ENCODE results near the gene MPZL2. TPM values are rescaled to one million over a fixed set of nuclear protein-coding genes. Genes with fewer than 3 reads are reported as not detected.

The MPZL2 gene
- total and polyA plus RNA-seq, 2 of the 13 experiments (the other 11 are each of a cell fraction or from before 2014, with no cell fraction given) = 27.9 to 53.7 TPM

- Histone ChIP-seq H3K27ac (ENCODE audit: extremely low read length, insufficient read depth, low read length) (no peak overlapping the region), H3K36me3 (replicated peaks in 1 of 2; ENCODE audit: control insufficient read depth in 1 of 2, insufficient read depth in 2 of 2, low read length in 2 of 2) (no peaks in the 10 kb centered on the region), H3K9me3 (ENCODE audit: low read length) (no peaks in the 10 kb centered on the region), H3K4me3 (replicated peaks in 1 of 3; ENCODE audit: insufficient read depth in 1 of 3, low read depth in 2 of 3, low read length in 3 of 3) (no peak overlapping the region), H3K79me2 (ENCODE audit: insufficient read depth, low read length) (no peaks in the 10 kb centered on the region), H3K4me1 (ENCODE audit: insufficient read depth, low read length) (peaks cover 12% of the 10 kb centered on the region), H2AFZ (ENCODE audit: low read length) (no peak overlapping the region), H3K27me3 (ENCODE audit: control insufficient read depth in 1 of 2, insufficient read depth in 2 of 2, low read length in 2 of 2) (peaks cover 0 to 4% of the 10 kb centered on the region in 2 experiments; a peak in 1 of 5 replicates), H4K20me1 (ENCODE audit: insufficient read depth, low read length) (no peaks in the 10 kb centered on the region), H3K4me2 (ENCODE audit: low read depth, low read length) (no peak overlapping the region), H3K9ac (ENCODE audit: insufficient read depth, low read depth, low read length) (no peak overlapping the region)
- 22% methylated on average over 2 of the region's 2 CpGs for WGBS (ENCODE audit: low lambda C conversion rate)
- FAIRE-seq (no peak), DNase-seq (ENCODE audit: low spot score) (no peak), ATAC-seq (no peak)
- BruUV-seq (replicated peaks) = no TSS peak
- TF ChIP-seq NR2C2 (CRISPR knock-in tag; IDR thresholded peaks at IDR 0.05; ENCODE audit: borderline replicate concordance) = no peak
- no peak for TF ChIP-seq PAF1 (CRISPR knock-in tag; IDR thresholded peaks at IDR 0.05)
- TF ChIP-seq ZNF7 (CRISPR knock-in tag; IDR thresholded peaks at IDR 0.05) = peak; percentile 82
- TF ChIP-seq CAMTA2 (CRISPR knock-in tag; IDR thresholded peaks at IDR 0.05; ENCODE audit: borderline replicate concordance) = no peak
- TF ChIP-seq ZNF841 (CRISPR knock-in tag; IDR thresholded peaks at IDR 0.05; ENCODE audit: borderline replicate concordance) = no peak
- no peak for TF ChIP-seq RBM22 (optimal IDR thresholded peaks at IDR 0.05; ENCODE audit: low read length)
- TF ChIP-seq EP300 (IDR thresholded peaks at IDR 0.05; ENCODE audit: low read depth in 2 of 2, low read length in 2 of 2) = no peak
- TF ChIP-seq EP300 (CRISPR knock-in tag; IDR thresholded peaks at IDR 0.05; ENCODE audit: borderline replicate concordance) = no peak
- intact Hi-C loops (cut with micrococcal nuclease; ENCODE audit: unreplicated experiment) (no loop called here), in situ Hi-C loops (cut with HindIII; ENCODE audit: extremely low pct_ligation_motif_present, low pct_unique_long_range_greater_than_20kb) (loop anchor here (5.0 kb wide), 2 partner anchors 97 to 147 kb away; no protein-coding TSS in a partner anchor)
- POLR2A ChIA-PET = no interaction called here
- CTCF ChIA-PET (ENCODE audit: low intra/inter-chr PET ratio, low total read pairs) = interaction anchor here (1.4 kb wide), 1 partner anchor 95 kb away, joined by 4 read pairs; no protein-coding TSS in a partner anchor
These were observed 30.0 kb upstream of the MPZL2 start for GRCh38 chr11:118294053-118294452.
